HG03039 (cell line): Measurements from ENCODE around the gene MEF2A.
"Not testable (repeated sequence)": the region's sequence is repeated elsewhere in the genome, so short reads cannot be mapped to it uniquely, and the experiment has no call there.

Experiments
- ATAC-seq: cut with Tn5 transposase; IDR thresholded peaks from one replicate; pipeline ENCODE4 v1.9.1; 2021; ENCODE audit warnings: mild to moderate bottlenecking, moderate library complexity; ENCODE audit not compliant: unreplicated experiment

The MEF2A gene

GRCh38 chr15:99726333-99726732 is 160.5 kb downstream of the MEF2A start:
- ATAC-seq: no peak

- no peak for ATAC-seq
Observed at GRCh38 chr15:99727330-99727729, 161.5 kb downstream of the MEF2A start.

- ATAC-seq: no peak
Observed at GRCh38 chr15:99727733-99728132, 161.9 kb downstream of the MEF2A start.

- ATAC-seq: no peak
Observed at GRCh38 chr15:99728916-99729315, 163.1 kb downstream of the MEF2A start.

- ATAC-seq: no peak
Observed at GRCh38 chr15:99729327-99729726, 163.5 kb downstream of the MEF2A start.

- no peak for ATAC-seq
Observed at GRCh38 chr15:99729920-99730319, 164.1 kb downstream of the MEF2A start.

- ATAC-seq: no peak
Observed at GRCh38 chr15:99731336-99732123, 165.7 kb downstream of the MEF2A start.

- ATAC-seq: no peak
Observed at GRCh38 chr15:99732124-99732750, 166.5 kb downstream of the MEF2A start.

- peak; percentile 4 for ATAC-seq
Observed at GRCh38 chr15:99732751-99733267, 167.0 kb downstream of the MEF2A start.

GRCh38 chr15:99733268-99734039 is 167.7 kb downstream of the MEF2A start, which contains the start of gene LYSMD4:
Gene LYSMD4 (minus strand): TSS chr15:99733437. CDS start chr15:99731999, 1,438 bp downstream.
- ATAC-seq: peak; percentile 98

- ATAC-seq: not testable (repeated sequence)
Observed at GRCh38 chr15:99734040-99734291, 168.2 kb downstream of the MEF2A start.

GRCh38 chr15:99734575-99734974 is 168.8 kb downstream of the MEF2A start:
- no peak for ATAC-seq

GRCh38 chr15:99735868-99736267 is 170.1 kb downstream of the MEF2A start:
- ATAC-seq: no peak

- ATAC-seq: no peak
Observed at GRCh38 chr15:99736702-99737101, 170.9 kb downstream of the MEF2A start.

GRCh38 chr15:99738021-99738847 is 172.4 kb downstream of the MEF2A start:
- ATAC-seq: no peak

GRCh38 chr15:99741835-99742234 is 176.1 kb downstream of the MEF2A start:
- no peak for ATAC-seq

- no peak for ATAC-seq
Observed at GRCh38 chr15:99744142-99744541, 178.4 kb downstream of the MEF2A start.

- no peak for ATAC-seq
Observed at GRCh38 chr15:99745370-99746086, 179.7 kb downstream of the MEF2A start.

- no peak for ATAC-seq
Observed at GRCh38 chr15:99749386-99749785, 183.6 kb downstream of the MEF2A start.

GRCh38 chr15:99750326-99750725 is 184.5 kb downstream of the MEF2A start:
- ATAC-seq: not testable (repeated sequence)
